ENCODE measurements around the gene POU3F2. TPM values are rescaled to one million over a fixed set of nuclear protein-coding genes. Genes with fewer than 3 reads are reported as not detected.
A peak's percentile ranks its signal among the peaks of the same experiment; 100 is the strongest.

Gene POU3F2
- total and polyA plus RNA-seq, 2 donors (not counting 1 experiment from before 2014, with no cell fraction given): not detected

DNA sequence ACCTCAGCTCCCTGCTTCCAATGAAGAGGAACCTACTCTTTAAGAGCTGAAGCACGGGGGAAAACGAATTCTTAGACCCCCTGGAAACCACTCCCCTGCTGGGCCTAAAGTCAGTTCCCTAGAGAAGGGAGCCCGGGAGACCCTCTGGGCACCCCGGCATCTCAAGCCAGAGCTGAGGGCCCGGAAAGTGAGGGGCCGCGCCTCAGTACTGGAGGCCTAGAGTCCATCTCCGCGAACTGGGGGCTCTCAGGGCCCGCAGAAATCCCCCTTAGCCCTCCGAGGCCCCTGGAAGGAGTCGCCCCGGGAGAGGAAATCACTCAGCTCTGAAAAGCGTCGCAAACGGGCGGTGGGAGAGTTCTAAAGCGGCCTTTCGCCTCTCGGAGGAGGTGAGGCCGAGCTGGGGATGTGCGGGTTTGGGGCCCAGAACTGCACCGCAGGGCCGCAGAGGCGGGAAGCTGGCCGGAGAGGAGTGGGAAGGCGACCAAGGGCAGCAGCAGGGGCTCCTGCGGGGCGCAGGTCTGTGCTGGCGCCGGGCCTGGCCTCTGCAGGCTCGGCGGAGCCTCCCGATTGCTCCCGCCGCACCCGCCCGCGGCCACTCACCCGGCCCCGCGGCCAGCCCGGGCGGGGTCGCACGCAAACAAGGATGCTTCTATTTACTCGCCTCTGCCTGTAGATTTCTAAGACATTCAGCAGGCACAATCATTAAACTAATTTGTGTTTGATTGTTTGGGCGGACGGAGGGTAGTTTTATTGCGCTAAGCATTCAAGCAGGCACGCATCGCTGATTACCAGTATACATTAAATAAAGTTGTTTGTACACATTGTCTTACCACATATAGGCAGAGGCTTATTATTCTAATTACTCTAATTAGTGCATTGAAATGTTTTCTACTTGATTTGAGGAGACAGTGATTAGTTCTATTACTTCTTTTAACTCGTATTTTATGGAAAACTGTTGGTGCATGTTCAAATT is 9.2 kb downstream of the POU3F2 start:
- no peaks in the 10 kb centered on the region for H3K9me3 Mint-ChIP-seq (ENCODE audit: insufficient read depth)

More for the DNA sequence above, 9.2 kb downstream of the POU3F2 start:
- Histone ChIP-seq H3K9ac (ENCODE audit: low read length) (no peak overlapping the region), H3K36me3 (replicated peaks in 1 of 2; ENCODE audit: control extremely low read depth in 1 of 2, control insufficient read depth in 1 of 2, extremely low read depth in 1 of 2, insufficient read depth in 2 of 2, low read length in 1 of 2) (no peaks in the 10 kb centered on the region), H3K27ac (ENCODE audit: low read length in 2 of 2) (no peak overlapping the region), H3K4me1 (ENCODE audit: control insufficient read depth in 2 of 2, insufficient read depth in 2 of 2, low read length in 2 of 2) (peaks cover 39 to 54% of the 10 kb centered on the region in 2 donors), H3K4me2 (replicated peaks; ENCODE audit: low read depth, low read length, poor library complexity, severe bottlenecking) (peak overlapping the region; percentile 50), H3K9me3 (ENCODE audit: control extremely low read depth in 1 of 3, control insufficient read depth in 2 of 3, insufficient read depth in 1 of 3, low read length in 2 of 3) (peaks cover 0 to 29% (median 0%) of the 10 kb centered on the region in 3 donors), H3K27me3 (replicated peaks in 1 of 4; ENCODE audit: control extremely low read depth in 1 of 4, control insufficient read depth in 3 of 4, insufficient read depth in 4 of 4, low read length in 3 of 4) (peaks cover 1 to 91% (median 83%) of the 10 kb centered on the region in 4 experiments), H3K79me2 (ENCODE audit: control insufficient read depth, insufficient read depth, low read length) (no peaks in the 10 kb centered on the region), H3K4me3 (ENCODE audit: control extremely low read depth in 1 of 5, extremely low read depth in 1 of 5, insufficient read depth in 1 of 5, low read depth in 2 of 5, low read length in 4 of 5) (peak overlapping the region in 1 of 5 experiments; percentile 21), H4K20me1 (ENCODE audit: control insufficient read depth, insufficient read depth, low read length, poor library complexity, severe bottlenecking) (no peaks in the 10 kb centered on the region), H2AFZ (ENCODE audit: insufficient read depth, low read depth, low read length, poor library complexity, severe bottlenecking) (no peak overlapping the region)
- 12% methylated on average over 42 of the region's 53 CpGs for WGBS (ENCODE audit: insufficient coverage)
- DNase-seq (peak; percentile 42), ATAC-seq (ENCODE audit: low read depth) (no peak)
- peak overlapping the region; percentile 55 for H3K4me3 Mint-ChIP-seq
- CTCF ChIA-PET: interaction anchor here (0.8 to 1.8 kb wide), 3 partner anchors 7 to 1345 kb away, joined by 3 to 6 read pairs (median 3); no protein-coding TSS in a partner anchor
- intact Hi-C loops (cut with micrococcal nuclease): loop anchor here (2.0 to 5.0 kb wide), 3 partner anchors 13 to 1624 kb away; no protein-coding TSS in a partner anchor
- no peak overlapping the region for H3K27ac Mint-ChIP-seq
- peaks cover 33% of the 10 kb centered on the region for H3K4me1 Mint-ChIP-seq
- peaks cover 74% of the 10 kb centered on the region for H3K27me3 Mint-ChIP-seq
- peak; percentile 94 for TF ChIP-seq EZH2 (IDR thresholded peaks at IDR 0.05; ENCODE audit: borderline replicate concordance, insufficient read depth, low read depth, low read length, poor library complexity, severe bottlenecking)
- TF ChIP-seq, protein P1, sequence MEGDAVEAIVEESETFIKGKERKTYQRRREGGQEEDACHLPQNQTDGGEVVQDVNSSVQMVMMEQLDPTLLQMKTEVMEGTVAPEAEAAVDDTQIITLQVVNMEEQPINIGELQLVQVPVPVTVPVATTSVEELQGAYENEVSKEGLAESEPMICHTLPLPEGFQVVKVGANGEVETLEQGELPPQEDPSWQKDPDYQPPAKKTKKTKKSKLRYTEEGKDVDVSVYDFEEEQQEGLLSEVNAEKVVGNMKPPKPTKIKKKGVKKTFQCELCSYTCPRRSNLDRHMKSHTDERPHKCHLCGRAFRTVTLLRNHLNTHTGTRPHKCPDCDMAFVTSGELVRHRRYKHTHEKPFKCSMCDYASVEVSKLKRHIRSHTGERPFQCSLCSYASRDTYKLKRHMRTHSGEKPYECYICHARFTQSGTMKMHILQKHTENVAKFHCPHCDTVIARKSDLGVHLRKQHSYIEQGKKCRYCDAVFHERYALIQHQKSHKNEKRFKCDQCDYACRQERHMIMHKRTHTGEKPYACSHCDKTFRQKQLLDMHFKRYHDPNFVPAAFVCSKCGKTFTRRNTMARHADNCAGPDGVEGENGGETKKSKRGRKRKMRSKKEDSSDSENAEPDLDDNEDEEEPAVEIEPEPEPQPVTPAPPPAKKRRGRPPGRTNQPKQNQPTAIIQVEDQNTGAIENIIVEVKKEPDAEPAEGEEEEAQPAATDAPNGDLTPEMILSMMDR (IDR thresholded peaks at IDR 0.05): no peak
- POLR2A ChIA-PET: no interaction called here

Data from B cell (primary cell).